HG02885 (cell line): ENCODE results near the gene SEC24B.
"Not testable (repeated sequence)": the region's sequence is repeated elsewhere in the genome, so short reads cannot be mapped to it uniquely, and the experiment has no call there.

ENCODE experiments used
- ATAC-seq: cut with Tn5 transposase; IDR thresholded peaks from one replicate; pipeline ENCODE4 v1.9.1; 2021; ENCODE audit warnings: mild to moderate bottlenecking; ENCODE audit not compliant: unreplicated experiment, poor library complexity

Gene SEC24B

DNA sequence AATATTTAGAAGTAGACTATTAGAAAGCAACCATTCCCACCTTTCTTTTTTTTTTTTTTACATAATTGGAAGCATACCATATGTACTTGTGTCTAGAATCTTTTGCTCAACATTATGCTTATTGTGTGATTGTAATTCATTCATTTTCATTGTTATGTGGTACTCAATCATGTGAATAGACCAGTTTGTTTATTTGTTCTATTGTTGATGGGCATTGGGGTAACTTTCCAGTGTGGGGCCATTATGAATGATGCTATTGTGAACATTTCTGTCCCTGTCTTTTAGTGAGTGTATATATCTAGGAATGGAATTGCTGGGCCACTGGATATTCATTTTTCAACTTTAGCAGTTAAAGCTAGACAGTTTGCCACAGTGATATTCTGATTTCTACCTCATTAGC, 63.9 kb downstream of the SEC24B start:
- ATAC-seq = no peak

DNA sequence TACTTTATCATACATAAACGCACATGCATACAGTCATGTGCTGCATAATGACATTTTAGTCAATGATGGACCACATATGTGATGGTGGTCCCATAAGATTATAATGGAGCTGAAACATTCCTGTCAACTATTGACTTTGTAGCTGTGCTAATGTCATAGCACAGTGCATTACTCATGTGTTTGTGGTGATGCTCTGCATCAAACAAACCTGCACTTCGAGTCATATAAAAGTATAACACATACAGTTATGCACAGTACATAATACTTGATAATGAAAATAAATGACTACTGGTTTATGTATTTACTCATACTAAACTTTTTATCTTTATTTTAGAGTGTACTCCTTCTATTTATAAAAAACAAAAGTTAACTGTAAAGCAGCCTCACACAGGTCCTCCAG, 65.9 kb downstream of the SEC24B start:
- ATAC-seq = no peak

DNA sequence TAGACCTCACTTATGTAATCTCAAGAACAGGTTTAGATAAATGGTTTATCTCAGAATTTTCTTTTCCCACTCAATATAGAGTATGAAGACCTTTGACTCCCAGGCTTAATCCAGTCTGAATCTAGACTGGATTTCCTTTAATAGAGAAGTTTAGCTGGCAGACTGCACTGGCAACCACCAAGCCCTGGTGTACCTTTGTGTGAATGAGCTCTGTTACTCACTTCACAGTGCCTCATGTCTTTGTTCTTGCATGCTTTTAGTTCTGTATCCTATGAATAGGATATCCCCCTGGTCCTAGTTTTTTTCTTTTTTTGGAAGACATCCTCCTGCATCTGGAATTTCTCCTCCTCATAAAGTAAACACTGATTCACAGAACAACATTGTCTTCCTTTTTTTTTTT, 73.3 kb downstream of the SEC24B start:
- no peak for ATAC-seq

DNA sequence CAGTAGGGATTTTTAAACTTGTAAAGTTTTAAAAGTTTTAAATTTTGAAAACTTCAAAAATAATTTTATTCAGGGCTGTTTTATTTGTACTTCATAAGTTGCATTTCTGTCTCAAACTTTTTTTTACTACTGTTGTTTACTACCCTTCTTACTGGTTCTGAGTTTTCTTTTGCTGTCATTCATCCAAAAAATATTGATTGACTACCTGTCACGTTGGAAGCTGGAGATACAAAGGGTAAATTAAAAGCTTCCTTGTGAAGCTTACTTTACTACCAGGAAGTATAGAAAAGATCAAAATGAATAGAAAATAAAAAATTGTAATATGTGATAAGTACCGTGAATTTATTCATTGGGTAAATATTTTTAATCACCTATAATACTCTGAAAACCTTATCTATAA, 77.1 kb downstream of the SEC24B start:
- ATAC-seq = no peak

DNA sequence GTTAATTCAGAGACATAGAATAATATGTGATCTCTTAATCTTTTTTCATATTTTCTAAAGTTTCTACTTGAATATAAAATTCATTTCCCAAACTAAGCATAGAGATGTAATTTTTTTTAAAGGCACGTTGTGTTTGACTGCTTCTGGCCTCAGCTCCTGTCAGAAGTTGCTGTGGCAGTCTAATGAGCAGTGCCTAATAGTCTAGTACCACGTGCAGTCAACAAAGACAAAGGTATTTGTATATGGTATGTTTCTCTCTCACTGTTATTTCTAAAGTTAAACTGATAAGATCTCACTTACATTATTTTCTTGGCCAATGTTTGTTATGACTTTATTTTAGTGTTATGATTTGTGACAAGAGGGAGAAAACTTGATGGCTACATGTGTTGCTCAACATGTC, 77.8 kb downstream of the SEC24B start:
- ATAC-seq = no peak

DNA sequence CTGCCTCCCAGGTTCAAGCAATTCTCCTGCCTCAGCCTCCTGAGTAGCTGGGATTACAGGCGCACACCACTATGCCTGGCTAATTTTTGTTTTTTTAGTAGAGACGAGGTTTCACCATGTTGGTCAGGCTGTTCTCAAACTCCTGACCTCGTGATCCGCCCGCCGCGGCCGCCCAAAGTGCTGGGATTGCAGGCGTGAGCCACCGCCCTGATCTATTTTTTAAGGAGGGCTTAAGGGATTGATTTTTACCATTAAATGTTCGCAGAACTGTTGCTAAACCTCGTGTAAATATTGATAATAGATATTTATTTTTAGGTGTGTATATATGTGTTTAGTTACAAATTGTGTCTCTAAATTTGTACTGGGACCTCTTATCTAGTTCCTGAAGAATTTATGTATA, 79.8 kb downstream of the SEC24B start:
- ATAC-seq = not testable (repeated sequence)

DNA sequence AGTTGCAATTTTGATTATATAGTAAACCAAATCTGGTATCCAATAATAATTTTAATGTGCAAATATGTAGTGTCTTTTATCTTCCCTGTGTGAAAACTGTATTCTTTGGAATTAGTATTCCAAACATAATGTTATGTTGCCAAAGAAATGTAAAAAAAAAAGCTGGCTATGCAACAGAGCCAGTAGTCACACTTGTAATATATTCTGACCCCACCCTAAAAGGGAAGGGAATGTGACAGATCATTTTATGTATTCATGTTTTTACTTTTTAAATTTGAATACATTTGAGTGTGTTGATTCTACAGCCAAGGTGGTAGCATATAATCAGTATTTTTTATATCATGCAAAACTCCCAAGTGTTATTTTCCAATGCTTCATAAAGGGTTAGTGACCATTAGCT, 98.6 kb downstream of the SEC24B start:
- ATAC-seq = no peak

DNA sequence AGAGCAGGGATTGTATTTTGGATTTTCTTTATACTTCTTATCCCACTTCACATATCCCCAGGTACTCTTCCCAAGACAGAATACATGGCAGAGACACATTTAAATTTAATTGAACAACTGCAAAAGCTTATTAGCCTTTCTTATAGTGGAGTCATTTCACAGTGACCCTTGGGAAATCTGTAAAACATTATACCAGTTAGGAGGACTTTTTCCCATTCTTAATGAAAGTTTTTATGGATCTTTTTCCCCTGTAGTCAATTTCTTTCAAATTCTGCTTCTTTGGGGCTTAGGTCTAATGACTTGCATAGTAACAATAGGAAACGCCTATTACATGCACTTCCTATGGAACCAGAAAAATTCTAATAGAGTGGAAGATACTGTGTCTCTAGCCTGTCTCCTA, 111.8 kb downstream of the SEC24B start:
- ATAC-seq = no peak

DNA sequence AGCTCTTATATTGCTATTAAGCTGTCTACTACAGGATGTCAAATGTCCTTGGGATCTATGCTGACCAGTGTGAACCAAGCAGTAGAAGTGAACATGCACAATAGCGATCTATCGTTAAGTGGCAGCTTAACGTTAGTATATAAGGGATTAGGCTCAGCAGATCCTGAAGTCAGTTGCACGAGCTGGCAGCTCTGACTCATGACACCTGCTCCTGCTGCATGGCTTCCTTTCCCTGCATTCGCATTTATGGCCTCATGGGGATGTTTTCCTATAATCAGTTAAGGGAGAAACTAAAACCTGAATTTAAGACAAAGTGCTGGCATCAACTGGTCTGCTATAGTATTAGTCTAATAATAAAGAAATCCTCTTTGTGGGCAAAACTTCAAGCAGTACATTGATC, 113.8 kb downstream of the SEC24B start:
- ATAC-seq = no peak

DNA sequence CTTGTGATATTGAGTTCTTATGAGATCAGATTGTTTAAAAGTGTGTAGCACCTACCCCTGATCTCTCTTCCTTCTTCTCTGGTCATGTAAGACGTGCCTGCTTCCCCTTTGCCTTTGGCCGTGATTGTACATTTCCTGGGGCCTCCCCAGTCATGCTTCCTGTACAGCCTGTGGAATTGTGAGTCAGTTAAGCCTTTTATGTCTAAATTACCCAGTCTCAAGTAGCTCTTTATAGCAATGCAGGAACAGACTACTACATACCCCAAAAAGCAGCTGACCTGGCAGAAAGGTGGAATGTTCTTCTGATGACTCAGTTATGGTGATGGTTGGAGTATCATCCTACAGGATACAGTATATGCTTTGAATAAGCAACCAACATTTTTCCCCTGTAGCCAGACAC, 115.0 kb downstream of the SEC24B start:
- ATAC-seq = no peak

DNA sequence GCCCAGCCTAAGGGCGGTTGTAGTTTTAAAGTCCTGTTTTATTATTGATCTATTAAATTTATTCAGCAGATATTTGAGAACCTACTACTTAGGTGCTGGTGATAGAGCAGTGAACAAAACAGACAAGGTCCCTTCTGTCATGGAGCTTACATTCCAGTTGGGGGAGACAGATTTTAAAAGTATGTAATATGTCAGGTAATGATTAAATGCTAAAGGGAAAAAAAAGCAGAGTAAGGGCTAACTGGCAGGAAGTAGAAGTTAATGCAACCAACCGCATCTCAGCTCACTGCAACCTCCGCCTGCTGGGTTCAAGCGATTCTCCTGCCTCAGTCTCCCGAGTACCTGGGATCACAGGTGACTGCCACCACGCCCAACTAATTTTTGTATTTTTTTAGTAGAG, 118.6 kb downstream of the SEC24B start:
- no peak for ATAC-seq

DNA sequence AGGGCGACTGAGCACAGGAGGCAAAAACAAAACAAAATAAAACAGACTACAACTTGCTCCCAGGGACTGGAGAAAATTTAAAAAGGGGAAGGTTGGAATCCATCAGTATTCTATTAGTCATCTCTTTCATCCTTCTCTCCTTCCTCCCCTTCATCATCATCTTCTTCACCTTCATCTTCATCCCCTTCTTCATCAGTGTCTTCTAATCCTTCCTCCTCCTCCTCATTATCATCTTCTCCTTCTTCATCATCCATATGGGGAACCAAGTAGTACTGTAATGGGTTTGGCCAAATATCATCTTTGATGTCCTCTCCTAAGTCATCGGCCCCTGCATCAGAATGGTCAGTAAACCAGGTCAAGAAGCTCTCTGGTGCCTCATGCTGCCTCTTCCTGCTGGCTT, 119.5 kb downstream of the SEC24B start:
- no peak for ATAC-seq

DNA sequence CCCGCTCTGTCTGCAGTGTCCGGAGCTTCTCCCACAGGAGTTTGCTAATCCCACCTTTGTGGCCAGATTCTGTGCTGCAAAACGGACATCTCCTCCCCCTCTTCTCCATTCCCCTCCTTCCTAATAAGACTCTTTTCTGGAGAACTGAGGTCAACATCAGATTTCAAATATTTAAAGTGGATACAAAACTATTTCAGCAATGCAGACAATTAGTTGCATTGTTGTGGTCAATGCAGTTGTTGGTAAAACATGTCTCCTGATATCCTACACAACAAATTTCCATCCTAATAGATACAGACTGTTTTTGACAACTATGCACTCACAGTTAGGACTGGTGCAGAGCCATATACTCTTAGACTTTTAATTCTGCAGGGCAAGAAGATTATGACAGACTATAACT, 121.4 kb downstream of the SEC24B start:
- no peak for ATAC-seq

DNA sequence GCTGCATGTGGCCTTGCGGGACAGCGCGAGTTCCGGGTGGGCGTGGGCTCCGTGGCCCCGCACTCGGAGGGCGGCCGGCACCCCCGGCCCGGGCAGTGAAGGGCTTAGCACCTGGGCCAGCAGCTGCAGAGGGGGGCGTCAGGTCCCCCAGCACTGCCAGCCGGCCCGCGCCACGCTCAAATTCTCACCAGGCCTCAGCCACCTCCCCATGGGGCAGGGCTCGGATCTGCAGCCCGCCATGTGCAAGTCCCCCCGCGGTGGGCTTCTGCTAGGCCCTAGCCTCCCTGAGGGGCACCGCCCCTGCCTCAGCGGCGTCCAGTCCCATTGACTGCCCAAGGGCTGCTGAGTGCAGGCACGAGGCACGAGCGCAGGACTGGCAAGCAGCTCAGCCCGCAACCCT, 123.8 kb downstream of the SEC24B start:
- ATAC-seq = no peak

DNA sequence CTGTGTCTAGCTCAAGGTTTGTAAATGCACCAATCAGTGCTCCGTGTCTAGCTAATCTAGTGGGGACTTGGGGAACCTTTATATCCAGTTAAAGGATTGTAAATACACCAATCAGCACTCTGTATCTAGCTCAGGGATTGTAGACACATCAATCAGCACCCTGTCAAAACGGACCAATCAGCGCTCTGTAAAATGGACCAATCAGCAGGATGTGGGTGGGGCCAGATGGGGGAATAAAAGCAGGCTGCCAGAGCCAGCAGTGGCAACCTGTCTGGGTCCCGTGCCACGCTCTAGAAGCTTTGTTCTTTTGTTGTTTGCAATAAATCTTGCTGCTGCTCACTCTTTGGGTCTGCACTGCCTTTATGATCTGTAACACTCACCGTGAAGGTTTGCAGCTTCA, 124.5 kb downstream of the SEC24B start:
- not testable (repeated sequence) for ATAC-seq

DNA sequence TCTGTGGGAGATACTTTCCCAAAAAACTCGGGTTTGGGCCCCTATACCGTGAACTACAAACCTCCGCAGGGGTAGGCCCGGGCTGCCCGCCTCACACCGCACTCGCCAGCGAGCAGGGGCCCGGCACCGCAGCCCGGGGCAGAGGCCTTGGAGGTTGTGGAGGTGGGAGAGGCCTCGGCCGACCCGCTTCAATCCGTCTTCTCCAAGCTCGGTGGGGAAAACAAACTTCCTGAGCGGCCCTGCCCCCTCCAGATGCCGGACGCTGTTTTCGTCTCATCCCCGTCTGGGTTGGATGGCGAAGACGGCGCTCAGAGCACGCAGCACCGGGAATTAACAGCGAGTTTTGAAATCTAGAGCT, 126.0 kb downstream of the SEC24B start:
- ATAC-seq = peak; percentile 20

DNA sequence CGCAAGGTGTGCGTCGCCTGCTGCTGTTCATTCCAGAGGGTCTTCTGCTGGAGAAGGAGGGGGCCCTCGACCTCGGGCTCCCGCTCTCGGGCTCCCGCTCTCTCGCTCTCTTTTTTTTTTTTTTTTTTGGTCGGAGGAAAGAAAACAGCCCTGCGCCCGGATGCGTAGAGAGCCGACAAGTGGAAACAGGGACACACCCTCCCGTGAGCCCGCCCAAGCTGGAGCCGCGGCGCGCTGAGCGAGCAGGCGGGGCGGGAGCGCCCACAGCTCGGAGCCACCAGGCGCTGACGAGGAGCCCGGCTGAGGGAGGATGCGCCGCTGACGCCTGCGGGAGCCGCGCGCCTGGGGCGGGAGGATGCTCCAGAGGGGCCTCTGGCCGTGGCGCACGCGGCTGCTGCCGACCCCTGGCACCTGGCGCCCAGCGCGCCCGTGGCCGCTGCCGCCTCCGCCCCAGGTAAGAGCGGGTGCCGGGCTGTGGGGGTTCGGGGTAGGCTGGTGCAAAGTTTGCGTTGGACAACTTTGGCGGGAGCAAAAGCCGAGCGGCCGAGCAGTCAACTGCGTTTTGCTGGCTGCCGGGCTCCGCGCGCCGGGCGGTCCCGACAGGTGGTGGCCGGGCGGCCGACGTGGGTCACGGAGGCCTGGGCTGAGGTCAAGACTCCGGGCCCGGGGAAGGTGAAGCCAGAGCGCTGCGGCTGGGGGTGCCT, 126.5 kb downstream of the SEC24B start, which contains the start of gene MCUB:
Gene MCUB (plus strand): TSS at position 264 of the 704 bp plus-strand sequence. CDS start 92 bp downstream, at position 356.
- ATAC-seq = peak; percentile 93

DNA sequence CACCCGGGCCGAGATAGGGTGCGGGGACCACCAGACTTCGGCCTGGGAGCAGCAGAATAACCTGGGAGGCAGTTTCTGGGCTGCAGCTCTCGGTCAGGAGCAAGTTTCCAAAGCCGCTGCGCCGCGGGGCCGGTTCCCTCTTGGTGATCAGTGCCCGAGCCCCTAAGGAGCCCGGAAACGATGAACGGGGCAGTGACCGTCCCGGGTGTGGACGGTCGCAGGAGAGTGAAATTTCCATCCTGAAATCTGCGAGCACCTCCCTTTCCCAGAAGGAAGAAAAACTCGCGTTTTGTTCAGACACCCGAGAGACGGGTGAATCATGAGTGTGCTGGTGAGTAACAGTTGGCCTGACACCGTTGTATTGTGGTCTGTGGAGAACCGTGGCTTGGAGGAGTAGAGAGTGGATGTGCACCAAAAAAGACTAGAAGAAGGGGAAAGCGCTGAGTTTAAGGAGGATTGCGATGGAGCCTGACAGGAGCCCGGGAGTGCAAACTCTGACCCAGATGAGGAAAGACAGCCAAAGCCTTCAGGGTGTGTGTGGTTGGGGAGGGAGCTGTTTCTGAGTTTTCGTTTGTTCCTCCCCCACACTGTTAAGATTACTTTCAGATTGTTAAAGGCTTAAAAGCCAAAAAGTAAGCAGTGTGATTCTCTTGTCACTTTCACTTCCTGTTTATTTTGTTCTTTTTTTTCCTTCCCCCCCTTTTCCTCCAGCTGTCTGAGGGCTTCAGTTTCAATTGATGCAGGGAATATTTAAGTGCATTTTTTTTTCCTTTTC, 127.3 kb downstream of the SEC24B start:
- ATAC-seq = peak; percentile 72

DNA sequence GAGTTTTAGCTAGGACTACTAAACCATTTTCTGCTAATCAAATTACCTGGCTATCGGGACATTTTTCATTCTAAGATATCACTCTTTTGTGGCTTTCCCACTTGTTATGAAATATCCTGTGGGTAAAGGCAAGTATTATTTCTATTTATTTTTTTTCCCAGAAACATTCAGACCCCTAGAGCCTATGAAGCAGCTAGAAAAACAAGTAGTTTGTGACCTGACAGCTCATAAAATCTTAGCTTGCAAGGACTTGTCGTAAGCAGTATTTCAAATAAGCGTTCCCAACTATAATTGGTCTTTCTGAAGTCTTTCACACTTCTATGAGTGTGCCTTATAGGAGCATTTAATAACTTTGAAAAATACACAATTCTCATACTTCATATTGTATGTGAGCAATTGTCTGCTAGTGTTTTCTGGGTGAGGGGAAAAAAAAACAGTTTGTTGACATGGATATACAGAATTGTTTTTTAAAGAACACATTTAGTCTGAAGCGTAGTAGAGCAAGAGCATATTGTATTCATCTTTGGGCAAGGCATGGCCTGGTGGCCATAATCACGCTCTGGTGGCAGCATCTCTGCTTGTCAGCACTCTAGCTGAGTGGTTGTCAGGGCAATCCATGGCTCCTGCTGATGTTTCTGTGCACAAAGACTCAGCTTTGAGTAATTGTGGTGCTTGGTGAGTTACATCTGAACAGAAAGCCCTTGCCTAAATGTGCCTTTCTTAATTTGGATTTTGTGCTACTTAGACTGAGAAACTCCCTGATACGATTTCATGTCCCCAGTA, 129.0 kb downstream of the SEC24B start:
- ATAC-seq = no peak

DNA sequence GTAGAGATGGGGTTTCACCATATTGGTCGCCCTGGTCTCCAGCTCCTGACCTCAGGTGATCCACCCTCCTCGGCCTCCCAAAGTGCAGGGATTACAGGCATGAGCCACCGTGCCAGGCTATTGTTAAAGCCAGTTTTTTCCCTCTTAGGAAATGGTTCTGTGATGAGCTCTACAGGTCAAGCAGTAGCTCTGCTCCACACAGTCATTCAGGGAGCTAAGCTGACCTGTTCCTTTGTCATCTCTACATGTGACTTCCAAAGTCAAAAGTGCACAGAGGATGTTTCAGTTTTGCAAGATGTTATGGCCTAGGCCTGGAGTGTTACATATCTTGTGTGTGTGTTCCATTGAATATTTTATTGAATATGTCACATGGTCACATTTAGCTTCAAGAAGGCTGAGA, 137.9 kb downstream of the SEC24B start:
- ATAC-seq = no peak

DNA sequence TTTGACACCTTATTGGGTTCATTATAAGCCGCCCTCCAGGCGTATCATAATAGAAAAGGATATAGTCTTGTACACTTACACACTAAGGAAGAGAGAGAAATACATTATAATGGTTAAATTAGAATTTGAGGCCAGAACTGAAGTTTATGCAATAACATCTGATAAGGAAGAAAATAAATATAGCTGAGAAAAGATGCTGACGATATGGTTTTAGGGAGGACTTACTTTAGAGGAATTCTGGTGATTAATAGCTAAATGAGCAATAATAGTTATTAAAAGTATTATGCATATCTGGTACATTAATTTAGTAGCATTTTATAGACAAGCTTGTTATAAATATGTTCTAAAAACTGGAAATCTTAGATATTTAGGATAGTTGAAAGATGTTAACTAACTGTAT, 138.5 kb downstream of the SEC24B start:
- ATAC-seq = no peak
